Measurements from ENCODE around the gene LRIG3.

The LRIG3 gene

GRCh38 chr12:58917699-58918468 is 2.4 kb downstream of the LRIG3 start:
- Histone ChIP-seq H4K91ac (ENCODE audit: low read length) (no peak overlapping the region), H2BK12ac (ENCODE audit: low read length in 2 of 2) (no peak overlapping the region), H3K4me3 (ENCODE audit: insufficient read depth in 1 of 2, low read depth in 1 of 2, low read length in 2 of 2) (peak overlapping the region; percentile 32 to 96), H3K4me2 (ENCODE audit: low read length, poor library complexity, severe bottlenecking) (peak overlapping the region; percentile 47), H3K9ac (ENCODE audit: low read length) (peak overlapping the region; percentile 91), H3K4me1 (ENCODE audit: control insufficient read depth, insufficient read depth, low read depth, low read length) (no peaks in the 10 kb centered on the region), H3K9me3 (ENCODE audit: control insufficient read depth, low read length) (no peaks in the 10 kb centered on the region), H3K4ac (ENCODE audit: low read depth in 1 of 2, low read length in 2 of 2) (no peak overlapping the region), H2AK5ac (ENCODE audit: low read length, severe bottlenecking) (no peak overlapping the region), H3K27ac (ENCODE audit: low read length, poor library complexity, severe bottlenecking) (peak overlapping the region; percentile 85), H2BK120ac (ENCODE audit: low read depth, low read length) (no peak overlapping the region), H2BK5ac (ENCODE audit: low read depth, low read length, poor library complexity, severe bottlenecking) (peak overlapping the region; percentile 44), H3K79me1 (replicated peaks; ENCODE audit: low read length, poor library complexity, severe bottlenecking) (no peaks in the 10 kb centered on the region), H3K18ac (ENCODE audit: low read depth in 1 of 2, low read length in 2 of 2) (no peak overlapping the region), H2BK15ac (ENCODE audit: low read depth, poor library complexity, severe bottlenecking) (no peak overlapping the region), H3K36me3 (ENCODE audit: control insufficient read depth in 1 of 2, insufficient read depth in 2 of 2, low read depth in 1 of 2, low read length in 2 of 2) (peaks cover 0 to 12% of the 10 kb centered on the region in 2 experiments), H3K14ac (ENCODE audit: low read length in 2 of 2) (no peak overlapping the region), H4K8ac (ENCODE audit: low read length) (no peak overlapping the region), H3K23ac (ENCODE audit: low read length in 2 of 2) (no peak overlapping the region), H3K27me3 (ENCODE audit: control insufficient read depth in 1 of 2, insufficient read depth in 1 of 2, low read length in 2 of 2) (no peaks in the 10 kb centered on the region), H2AFZ (ENCODE audit: low read depth, low read length) (no peak overlapping the region)
- DNase-seq, result peak; percentile 26
- 42% methylated on average over 5 of the region's 5 CpGs for WGBS

GRCh38 chr12:58916921-58917511 is 3.3 kb downstream of the LRIG3 start:
- peak overlapping the region; percentile 85 for H3K27ac ChIP-seq (ENCODE audit: low read length, poor library complexity, severe bottlenecking)
- H3K9ac ChIP-seq (ENCODE audit: low read length), result peak overlapping the region; percentile 91

GRCh38 chr12:58916161-58916621 is 4.1 kb downstream of the LRIG3 start:
- no peak overlapping the region for H2AK5ac ChIP-seq (ENCODE audit: low read length, severe bottlenecking)

More at GRCh38 chr12:58916921-58917511, 3.3 kb downstream of the LRIG3 start:
- peaks cover 0 to 19% of the 10 kb centered on the region in 2 experiments for H3K36me3 ChIP-seq (ENCODE audit: control insufficient read depth in 1 of 2, insufficient read depth in 2 of 2, low read depth in 1 of 2, low read length in 2 of 2)
- H3K4me1 ChIP-seq (ENCODE audit: control insufficient read depth, insufficient read depth, low read depth, low read length), result no peaks in the 10 kb centered on the region
- peak overlapping the region in 1 of 2 experiments; percentile 96 for H3K4me3 ChIP-seq (ENCODE audit: insufficient read depth in 1 of 2, low read depth in 1 of 2, low read length in 2 of 2)
- no peak overlapping the region for H3K14ac ChIP-seq (ENCODE audit: low read length in 2 of 2)
- H2BK15ac ChIP-seq (ENCODE audit: low read depth, poor library complexity, severe bottlenecking), result no peak overlapping the region
- no peak overlapping the region for H2AFZ ChIP-seq (ENCODE audit: low read depth, low read length)
- no peak overlapping the region for H3K4ac ChIP-seq (ENCODE audit: low read depth in 1 of 2, low read length in 2 of 2)
- no peak overlapping the region for H4K91ac ChIP-seq (ENCODE audit: low read length)
- H3K4me2 ChIP-seq (ENCODE audit: low read length, poor library complexity, severe bottlenecking), result peak overlapping the region; percentile 66
- no peak overlapping the region for H2BK5ac ChIP-seq (ENCODE audit: low read depth, low read length, poor library complexity, severe bottlenecking)
- 0% methylated on average over 2 of the region's 6 CpGs for WGBS
- H3K79me1 ChIP-seq (replicated peaks; ENCODE audit: low read length, poor library complexity, severe bottlenecking), result no peaks in the 10 kb centered on the region
- H3K23ac ChIP-seq (ENCODE audit: low read length in 2 of 2), result no peak overlapping the region
- H2AK5ac ChIP-seq (ENCODE audit: low read length, severe bottlenecking), result no peak overlapping the region
- H2BK120ac ChIP-seq (ENCODE audit: low read depth, low read length), result no peak overlapping the region
- H4K8ac ChIP-seq (ENCODE audit: low read length), result no peak overlapping the region
- H2BK12ac ChIP-seq (ENCODE audit: low read length in 2 of 2), result no peak overlapping the region
- no peak overlapping the region for H3K18ac ChIP-seq (ENCODE audit: low read depth in 1 of 2, low read length in 2 of 2)
- H3K27me3 ChIP-seq (ENCODE audit: control insufficient read depth in 1 of 2, insufficient read depth in 1 of 2, low read length in 2 of 2), result no peaks in the 10 kb centered on the region
- DNase-seq, result peak; percentile 70
- no peaks in the 10 kb centered on the region for H3K9me3 ChIP-seq (ENCODE audit: control insufficient read depth, low read length)

GRCh38 chr12:58915634-58916033 is 4.7 kb downstream of the LRIG3 start:
- DNase-seq, result peak; percentile 71
- Histone ChIP-seq H3K4me1 (ENCODE audit: control insufficient read depth, insufficient read depth, low read depth, low read length) (no peaks in the 10 kb centered on the region), H3K79me1 (replicated peaks; ENCODE audit: low read length, poor library complexity, severe bottlenecking) (no peaks in the 10 kb centered on the region), H3K9ac (ENCODE audit: low read length) (peak overlapping the region; percentile 91), H3K9me3 (ENCODE audit: control insufficient read depth, low read length) (no peaks in the 10 kb centered on the region), H2BK5ac (ENCODE audit: low read depth, low read length, poor library complexity, severe bottlenecking) (peak overlapping the region; percentile 24), H3K4me2 (ENCODE audit: low read length, poor library complexity, severe bottlenecking) (peak overlapping the region; percentile 85), H3K18ac (ENCODE audit: low read depth in 1 of 2, low read length in 2 of 2) (peak overlapping the region in 1 of 2 experiments; percentile 43), H2BK12ac (ENCODE audit: low read length in 2 of 2) (no peak overlapping the region), H3K14ac (ENCODE audit: low read length in 2 of 2) (no peak overlapping the region), H3K4me3 (ENCODE audit: insufficient read depth in 1 of 2, low read depth in 1 of 2, low read length in 2 of 2) (peak overlapping the region in 1 of 2 experiments; percentile 96), H3K36me3 (ENCODE audit: control insufficient read depth in 1 of 2, insufficient read depth in 2 of 2, low read depth in 1 of 2, low read length in 2 of 2) (peaks cover 0 to 33% of the 10 kb centered on the region in 2 experiments), H2AK5ac (ENCODE audit: low read length, severe bottlenecking) (no peak overlapping the region), H2BK120ac (ENCODE audit: low read depth, low read length) (no peak overlapping the region), H2BK15ac (ENCODE audit: low read depth, poor library complexity, severe bottlenecking) (no peak overlapping the region), H3K27me3 (ENCODE audit: control insufficient read depth in 1 of 2, insufficient read depth in 1 of 2, low read length in 2 of 2) (no peaks in the 10 kb centered on the region), H2AFZ (ENCODE audit: low read depth, low read length) (no peak overlapping the region), H3K23ac (ENCODE audit: low read length in 2 of 2) (no peak overlapping the region), H3K4ac (ENCODE audit: low read depth in 1 of 2, low read length in 2 of 2) (no peak overlapping the region), H3K27ac (ENCODE audit: low read length, poor library complexity, severe bottlenecking) (peak overlapping the region; percentile 88), H4K91ac (ENCODE audit: low read length) (no peak overlapping the region), H4K8ac (ENCODE audit: low read length) (no peak overlapping the region)
- 0% methylated on average over 3 of the region's 4 CpGs for WGBS

More at GRCh38 chr12:58916161-58916621, 4.1 kb downstream of the LRIG3 start:
- H2BK15ac ChIP-seq (ENCODE audit: low read depth, poor library complexity, severe bottlenecking), result no peak overlapping the region
- no peak overlapping the region for H2BK5ac ChIP-seq (ENCODE audit: low read depth, low read length, poor library complexity, severe bottlenecking)
- H2BK120ac ChIP-seq (ENCODE audit: low read depth, low read length), result no peak overlapping the region
- H3K4me3 ChIP-seq (ENCODE audit: insufficient read depth in 1 of 2, low read depth in 1 of 2, low read length in 2 of 2), result peak overlapping the region in 1 of 2 experiments; percentile 96
- no peak overlapping the region for H3K14ac ChIP-seq (ENCODE audit: low read length in 2 of 2)
- H3K9ac ChIP-seq (ENCODE audit: low read length), result peak overlapping the region; percentile 91
- H4K8ac ChIP-seq (ENCODE audit: low read length), result no peak overlapping the region
- no peak for DNase-seq
- no peaks in the 10 kb centered on the region for H3K9me3 ChIP-seq (ENCODE audit: control insufficient read depth, low read length)
- peak overlapping the region; percentile 74 for H3K4me2 ChIP-seq (ENCODE audit: low read length, poor library complexity, severe bottlenecking)
- no peak overlapping the region for H3K18ac ChIP-seq (ENCODE audit: low read depth in 1 of 2, low read length in 2 of 2)
- no peak overlapping the region for H4K91ac ChIP-seq (ENCODE audit: low read length)
- H3K79me1 ChIP-seq (replicated peaks; ENCODE audit: low read length, poor library complexity, severe bottlenecking), result no peaks in the 10 kb centered on the region
- no peaks in the 10 kb centered on the region for H3K4me1 ChIP-seq (ENCODE audit: control insufficient read depth, insufficient read depth, low read depth, low read length)
- no peak overlapping the region for H3K23ac ChIP-seq (ENCODE audit: low read length in 2 of 2)
- H3K4ac ChIP-seq (ENCODE audit: low read depth in 1 of 2, low read length in 2 of 2), result no peak overlapping the region
- WGBS, result no CpG with 5 or more reads among the region's 2 CpGs
- H3K36me3 ChIP-seq (ENCODE audit: control insufficient read depth in 1 of 2, insufficient read depth in 2 of 2, low read depth in 1 of 2, low read length in 2 of 2), result peaks cover 0 to 27% of the 10 kb centered on the region in 2 experiments
- no peaks in the 10 kb centered on the region for H3K27me3 ChIP-seq (ENCODE audit: control insufficient read depth in 1 of 2, insufficient read depth in 1 of 2, low read length in 2 of 2)
- H2BK12ac ChIP-seq (ENCODE audit: low read length in 2 of 2), result no peak overlapping the region
- H3K27ac ChIP-seq (ENCODE audit: low read length, poor library complexity, severe bottlenecking), result peak overlapping the region; percentile 88
- no peak overlapping the region for H2AFZ ChIP-seq (ENCODE audit: low read depth, low read length)
